ENCODE results near the gene BHLHE41. TPM values are rescaled to one million over a fixed set of nuclear protein-coding genes. Genes with fewer than 3 reads are reported as not detected.

BHLHE41 gene
- total RNA-seq, 1 experiment from 2014 or later = 147 TPM

- ChIA-PET POLR2A (interaction anchor here (0.5 to 0.8 kb wide), 6 partner anchors 9 to 409 kb away, joined by 3 to 6 read pairs (median 4); no protein-coding TSS in a partner anchor), CTCF (interaction anchor here (0.6 to 1.2 kb wide), 4 partner anchors 8 to 17 kb away, joined by 4 to 6 read pairs (median 4); no protein-coding TSS in a partner anchor)
- no peak for DNase-seq (ENCODE audit: low read depth, low spot score)
- intact Hi-C loops (cut with micrococcal nuclease; ENCODE audit: unreplicated experiment) (loop anchor here (10.0 kb wide), 1 partner anchor 321 kb away; no protein-coding TSS in a partner anchor), in situ Hi-C loops (cut with HindIII; ENCODE audit: low pct_unique_long_range_greater_than_20kb, low sequenced_read_pairs) (no loop called here)
- TF ChIP-seq REST (IDR thresholded peaks at IDR 0.05; ENCODE audit: insufficient read depth in 1 of 2, low read depth in 2 of 2, low read length in 1 of 2) (0 out of 4 replicates have a peak, but pooled peaks of 1 of the 2 experiments have one; percentile 63), POLR2AphosphoS5 (IDR thresholded peaks at IDR 0.05; ENCODE audit: low read depth, low read length) (peak; percentile 80; the same call in 1 of the 2 replicates), TCF7L2 (IDR thresholded peaks at IDR 0.05; ENCODE audit: low read depth, low read length) (peak; percentile 98), CTCF (IDR thresholded peaks at IDR 0.05) (peak; percentile 55), SIN3A (IDR thresholded peaks at IDR 0.05; ENCODE audit: borderline replicate concordance, insufficient read depth, low read depth, low read length) (no peak)
- Histone ChIP-seq H3K27ac (ENCODE audit: low read length) (peak overlapping the region; percentile 100), H3K9me3 (ENCODE audit: control insufficient read depth, insufficient read depth, low read depth, low read length) (no peaks in the 10 kb centered on the region), H3K36me3 (ENCODE audit: control insufficient read depth, insufficient read depth, low read length) (no peaks in the 10 kb centered on the region), H3K4me1 (ENCODE audit: control insufficient read depth, insufficient read depth, low read length) (peaks cover 92% of the 10 kb centered on the region), H3K4me3 (ENCODE audit: low read depth in 2 of 2, low read length in 2 of 2) (peak overlapping the region; percentile 56 to 68), H3K27me3 (ENCODE audit: control insufficient read depth, insufficient read depth, low read length) (no peaks in the 10 kb centered on the region)
- BruUV-seq (replicated peaks) = no TSS peak
- peak; percentile 82 for ATAC-seq
Measured at GRCh38 chr12:26113853-26114719, 10.8 kb downstream of the BHLHE41 start.

GRCh38 chr12:26113181-26113654, 11.6 kb downstream of the BHLHE41 start:
- Histone ChIP-seq H3K27ac (ENCODE audit: low read length) (peak overlapping the region; percentile 100), H3K9me3 (ENCODE audit: control insufficient read depth, insufficient read depth, low read depth, low read length) (no peaks in the 10 kb centered on the region), H3K4me1 (ENCODE audit: control insufficient read depth, insufficient read depth, low read length) (peaks cover 84% of the 10 kb centered on the region), H3K36me3 (ENCODE audit: control insufficient read depth, insufficient read depth, low read length) (no peaks in the 10 kb centered on the region), H3K27me3 (ENCODE audit: control insufficient read depth, insufficient read depth, low read length) (no peaks in the 10 kb centered on the region), H3K4me3 (ENCODE audit: low read depth in 2 of 2, low read length in 2 of 2) (peak overlapping the region; percentile 56 to 68)
- TSS peak; percentile 73 for BruUV-seq (replicated peaks)
- peak; percentile 45; the same call in 1 of the 2 replicates for TF ChIP-seq TCF7L2 (IDR thresholded peaks at IDR 0.05; ENCODE audit: low read depth, low read length)
- TF ChIP-seq POLR2AphosphoS5 (IDR thresholded peaks at IDR 0.05; ENCODE audit: low read depth, low read length) = peak; percentile 91
- TF ChIP-seq CTCF (IDR thresholded peaks at IDR 0.05) = no peak
- TF ChIP-seq SIN3A (IDR thresholded peaks at IDR 0.05; ENCODE audit: borderline replicate concordance, insufficient read depth, low read depth, low read length) = 0 out of 2 replicates have a peak, but pooled peaks have one; percentile 77
- TF ChIP-seq REST (IDR thresholded peaks at IDR 0.05; ENCODE audit: insufficient read depth in 1 of 2, low read depth in 2 of 2, low read length in 1 of 2) = no peak
- ChIA-PET POLR2A (no interaction called here), CTCF (interaction anchor here (0.6 to 1.0 kb wide), 2 partner anchors 57 to 302 kb away, joined by 3 read pairs; no protein-coding TSS in a partner anchor)
- DNase-seq (ENCODE audit: low read depth, low spot score) (no peak), ATAC-seq (peak; percentile 51)
- intact Hi-C loops (cut with micrococcal nuclease; ENCODE audit: unreplicated experiment) = loop anchor here (10.0 kb wide), 1 partner anchor 322 kb away; no protein-coding TSS in a partner anchor
- in situ Hi-C loops (cut with HindIII; ENCODE audit: low pct_unique_long_range_greater_than_20kb, low sequenced_read_pairs) = no loop called here

Data from Panc1 (cell line).